CD4-positive, alpha-beta T cell (primary cell): ENCODE measurements around the gene SOD3. TPM values are rescaled to one million over a fixed set of nuclear protein-coding genes. Genes with fewer than 3 reads are reported as not detected.

Experiments used
- ATAC-seq: fragments of 200-7000 bp; cut with Tn5 transposase; one replicate; pipeline ENCODE4 v1.10.0; 2022; ENCODE audit warnings: mild to moderate bottlenecking; ENCODE audit not compliant: poor library complexity
- CTCF ChIA-PET: fragments of 350-600 bp; sonication (Branson Sonifier 250); formaldehyde crosslinking; loops from one replicate; lab custom pipeline; 2021; ENCODE audit warnings: antibody characterized with exemption, inconsistent platforms; lab: Charles Lee
- POLR2A ChIA-PET: fragments of 350-600 bp; sonication (Branson Sonifier 250); formaldehyde crosslinking; loops from one replicate; lab custom pipeline; 2021; ENCODE audit warnings: antibody characterized with exemption, inconsistent platforms; lab: Charles Lee
- DNase-seq, 14 experiments: peaks; one replicate each; pipeline ENCODE4 v3.0.0-alpha.2; 2013 to 2020; ENCODE audit warnings: mixed read lengths in 2 of 14
- H3K27ac ChIP-seq, 2 donors: one replicate each; pipeline versions ENCODE4 v1.5.1 to v1.7.0; 2013; ENCODE audit warnings: low read length in 2 of 2, low read depth in 1 of 2, mild to moderate bottlenecking in 1 of 2
- H3K27me3 ChIP-seq, 2 experiments: 1 replicate in 1 of 2; 2 replicates in 1 of 2; pipeline versions ENCODE4 v1.6.1 to v1.7.0; 2013; ENCODE audit warnings: low read length in 2 of 2, control low read depth in 1 of 2, mild to moderate bottlenecking in 1 of 2, moderate library complexity in 1 of 2; ENCODE audit not compliant: insufficient read depth in 2 of 2, control insufficient read depth in 1 of 2
- H3K36me3 ChIP-seq: one replicate; pipeline ENCODE4 v1.6.1; 2013; ENCODE audit warnings: low read length, control low read depth; ENCODE audit not compliant: insufficient read depth
- H3K4me1 ChIP-seq: one replicate; pipeline ENCODE4 v1.6.1; 2013; ENCODE audit warnings: low read length, control low read depth; ENCODE audit not compliant: insufficient read depth
- H3K4me3 ChIP-seq: one replicate; pipeline ENCODE4 v1.5.1; 2013; ENCODE audit warnings: mild to moderate bottlenecking, low read length, moderate library complexity
- H3K9me3 ChIP-seq, 2 experiments: 1 replicate in 1 of 2; 2 replicates in 1 of 2; pipeline versions ENCODE4 v1.6.1 to v1.7.0; 2013; ENCODE audit warnings: low read length in 2 of 2, mild to moderate bottlenecking in 2 of 2, control low read depth in 1 of 2, moderate library complexity in 1 of 2; ENCODE audit not compliant: control insufficient read depth in 1 of 2, insufficient read depth in 1 of 2
- H3K27ac Mint-ChIP-seq: one replicate; pipeline ENCODE4 v1.8.0; 2020; ENCODE audit warnings: mixed read lengths
- H3K27me3 Mint-ChIP-seq: one replicate; pipeline ENCODE4 v1.8.0; 2021; ENCODE audit warnings: mixed read lengths
- H3K36me3 Mint-ChIP-seq: one replicate; pipeline ENCODE4 v1.8.0; 2021; ENCODE audit warnings: low read depth, mixed read lengths
- H3K4me1 Mint-ChIP-seq: one replicate; pipeline ENCODE4 v1.8.0; 2021; ENCODE audit warnings: low read depth, mixed read lengths
- H3K4me3 Mint-ChIP-seq: one replicate; pipeline ENCODE4 v1.8.0; 2020; ENCODE audit warnings: mild to moderate bottlenecking, mixed read lengths
- H3K9me3 Mint-ChIP-seq: one replicate; pipeline ENCODE4 v1.8.0; 2020; ENCODE audit warnings: mixed read lengths
- intact Hi-C, 2 experiments: fragments of 100-400 bp; cut with DNase I in 1 of 2; cut with micrococcal nuclease in 1 of 2; formaldehyde crosslinking; loops; one replicate each; pipeline versions ENCODE4 v1.15.1 to v1.9.0; 2023 to 2025; cut with DNase I, micrococcal nuclease
- total RNA-seq, 174 experiments: library from RNA in 2 of 174; stranded (reverse) in 2 of 174; gene quantifications; one replicate each; pipeline ENCODE4 v1.2.3 and lab custom pipeline; 2021 to 2026
- TF ChIP-seq, protein P1 (sequence below): fragments of 200-600 bp; IDR thresholded peaks from one replicate; pipeline ENCODE4 v1.8.0; 2022; ENCODE audit warnings: antibody characterized with exemption, mild to moderate bottlenecking

Gene SOD3
- total RNA-seq, 2 experiments from 2014 or later = not detected

DNA sequence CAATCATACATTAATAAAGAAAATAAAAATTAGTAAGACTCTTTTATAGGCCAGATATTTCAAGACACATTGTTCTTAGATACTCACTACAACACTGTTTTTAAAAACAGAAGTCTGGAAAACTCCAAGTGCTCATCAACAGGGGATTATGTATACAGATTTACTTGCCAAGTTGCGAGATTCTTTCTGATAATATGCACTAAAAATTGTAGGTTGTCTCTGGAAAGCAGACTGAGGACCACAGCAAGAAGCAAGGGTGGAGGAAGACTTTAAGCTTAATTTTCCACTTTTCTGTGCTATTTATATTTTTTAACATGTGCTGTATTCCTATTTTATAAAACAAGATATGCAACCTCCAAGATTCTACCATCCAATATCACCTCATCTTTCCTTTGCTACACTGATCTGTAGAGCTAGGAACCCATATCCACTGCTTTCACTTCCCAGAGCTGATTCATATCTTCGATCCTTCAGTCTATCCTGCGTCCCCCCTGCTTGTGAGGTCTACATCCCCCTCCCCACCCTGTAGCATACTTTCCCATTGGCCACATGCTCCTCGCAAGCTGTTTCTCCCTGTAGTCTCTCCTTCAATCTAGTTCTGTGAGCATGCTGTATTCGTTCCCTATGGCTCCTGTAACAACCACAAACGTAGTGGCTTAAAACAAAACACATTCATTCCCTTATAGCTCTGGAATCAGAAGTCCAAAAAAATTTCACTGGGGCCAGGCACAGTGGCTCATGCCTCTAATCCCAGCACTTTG lies 15.7 kb downstream of the SOD3 start:
- no peak overlapping the region for H3K27ac Mint-ChIP-seq
- Histone ChIP-seq H3K9me3 (no peaks in the 10 kb centered on the region), H3K4me1 (no peaks in the 10 kb centered on the region), H3K4me3 (no peak overlapping the region), H3K27me3 (no peaks in the 10 kb centered on the region), H3K36me3 (no peaks in the 10 kb centered on the region), H3K27ac (no peak overlapping the region)
- H3K4me3 Mint-ChIP-seq = no peak overlapping the region
- ChIA-PET POLR2A (no interaction called here), CTCF (no interaction called here)
- intact Hi-C loops = no loop called here
- H3K36me3 Mint-ChIP-seq = no peaks in the 10 kb centered on the region
- H3K27me3 Mint-ChIP-seq = no peaks in the 10 kb centered on the region
- DNase-seq (no peak), ATAC-seq (no peak)
- no peaks in the 10 kb centered on the region for H3K4me1 Mint-ChIP-seq
- TF ChIP-seq, protein P1, sequence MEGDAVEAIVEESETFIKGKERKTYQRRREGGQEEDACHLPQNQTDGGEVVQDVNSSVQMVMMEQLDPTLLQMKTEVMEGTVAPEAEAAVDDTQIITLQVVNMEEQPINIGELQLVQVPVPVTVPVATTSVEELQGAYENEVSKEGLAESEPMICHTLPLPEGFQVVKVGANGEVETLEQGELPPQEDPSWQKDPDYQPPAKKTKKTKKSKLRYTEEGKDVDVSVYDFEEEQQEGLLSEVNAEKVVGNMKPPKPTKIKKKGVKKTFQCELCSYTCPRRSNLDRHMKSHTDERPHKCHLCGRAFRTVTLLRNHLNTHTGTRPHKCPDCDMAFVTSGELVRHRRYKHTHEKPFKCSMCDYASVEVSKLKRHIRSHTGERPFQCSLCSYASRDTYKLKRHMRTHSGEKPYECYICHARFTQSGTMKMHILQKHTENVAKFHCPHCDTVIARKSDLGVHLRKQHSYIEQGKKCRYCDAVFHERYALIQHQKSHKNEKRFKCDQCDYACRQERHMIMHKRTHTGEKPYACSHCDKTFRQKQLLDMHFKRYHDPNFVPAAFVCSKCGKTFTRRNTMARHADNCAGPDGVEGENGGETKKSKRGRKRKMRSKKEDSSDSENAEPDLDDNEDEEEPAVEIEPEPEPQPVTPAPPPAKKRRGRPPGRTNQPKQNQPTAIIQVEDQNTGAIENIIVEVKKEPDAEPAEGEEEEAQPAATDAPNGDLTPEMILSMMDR = no peak
- no peaks in the 10 kb centered on the region for H3K9me3 Mint-ChIP-seq

DNA sequence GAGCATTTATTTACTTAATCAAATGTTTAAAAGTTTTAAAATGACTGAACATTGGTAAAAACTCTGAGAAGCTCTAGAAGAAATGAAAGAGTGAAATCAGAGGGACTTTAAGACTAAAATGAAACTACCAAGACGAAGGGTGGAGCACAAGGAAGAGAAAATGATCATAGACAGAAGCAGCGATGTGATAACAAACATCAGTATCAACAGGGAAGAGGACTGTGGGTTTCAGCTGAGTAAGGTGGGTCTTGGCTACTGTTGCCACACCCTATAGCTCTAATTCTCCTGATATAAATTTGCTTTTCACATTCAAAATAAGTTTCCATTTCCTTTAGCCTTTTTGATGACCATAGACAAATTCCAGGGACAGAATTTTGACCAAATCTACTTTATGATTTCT lies 18.4 kb downstream of the SOD3 start:
- Histone ChIP-seq H3K27ac (no peak overlapping the region), H3K36me3 (no peaks in the 10 kb centered on the region), H3K4me3 (no peak overlapping the region), H3K27me3 (no peaks in the 10 kb centered on the region), H3K9me3 (peaks cover 0 to 5% of the 10 kb centered on the region in 2 experiments), H3K4me1 (no peaks in the 10 kb centered on the region)
- CTCF ChIA-PET = no interaction called here
- H3K27me3 Mint-ChIP-seq = no peaks in the 10 kb centered on the region
- TF ChIP-seq, protein P1 = no peak
- H3K36me3 Mint-ChIP-seq = no peaks in the 10 kb centered on the region
- ATAC-seq (no peak), DNase-seq (no peak)
- H3K4me1 Mint-ChIP-seq = no peaks in the 10 kb centered on the region
- POLR2A ChIA-PET = no interaction called here
- no peak overlapping the region for H3K4me3 Mint-ChIP-seq
- H3K27ac Mint-ChIP-seq = no peak overlapping the region
- intact Hi-C loops = no loop called here
- H3K9me3 Mint-ChIP-seq = no peaks in the 10 kb centered on the region

DNA sequence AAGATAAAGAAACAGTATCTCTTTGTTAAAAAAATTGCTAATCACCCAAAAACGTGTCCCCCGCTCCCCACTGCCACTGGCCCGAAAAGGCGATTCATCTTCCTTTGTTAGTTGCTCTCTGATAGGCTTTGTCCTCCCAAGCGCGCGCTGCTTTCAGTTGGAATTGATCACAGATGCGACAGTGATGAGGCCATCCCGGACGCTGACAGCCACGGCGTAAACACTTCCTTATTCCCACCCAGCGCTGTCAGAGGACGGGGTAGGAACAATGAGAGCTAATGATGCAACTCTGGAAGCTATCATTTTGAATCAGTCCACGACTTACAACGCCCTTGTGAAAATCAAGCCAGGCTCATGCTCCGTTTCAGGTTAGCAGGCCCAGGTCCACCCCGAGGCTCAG lies 21.4 kb downstream of the SOD3 start:
- intact Hi-C loops = no loop called here
- peaks cover 0 to 5% of the 10 kb centered on the region in 2 experiments for H3K9me3 ChIP-seq
- TF ChIP-seq, protein P1 = no peak
- H3K36me3 ChIP-seq = no peaks in the 10 kb centered on the region
- no peak overlapping the region for H3K4me3 ChIP-seq
- Mint-ChIP-seq H3K4me3 (no peak overlapping the region), H3K9me3 (no peaks in the 10 kb centered on the region), H3K36me3 (no peaks in the 10 kb centered on the region), H3K27me3 (no peaks in the 10 kb centered on the region), H3K4me1 (no peaks in the 10 kb centered on the region), H3K27ac (no peak overlapping the region)
- no peak for ATAC-seq
- H3K27me3 ChIP-seq = no peaks in the 10 kb centered on the region
- ChIA-PET CTCF (no interaction called here), POLR2A (no interaction called here)
- DNase-seq = no peak
- no peak overlapping the region for H3K27ac ChIP-seq
- H3K4me1 ChIP-seq = no peaks in the 10 kb centered on the region
